ENCODE results near the gene EPC2. TPM values are rescaled to one million over a fixed set of nuclear protein-coding genes. Genes with fewer than 3 reads are reported as not detected.

EPC2 gene
- total and polyA plus RNA-seq, 2 of the 8 experiments (the other 6 are each of a cell fraction or from before 2014, with no cell fraction given), result 16.1 to 25.7 TPM

DNA sequence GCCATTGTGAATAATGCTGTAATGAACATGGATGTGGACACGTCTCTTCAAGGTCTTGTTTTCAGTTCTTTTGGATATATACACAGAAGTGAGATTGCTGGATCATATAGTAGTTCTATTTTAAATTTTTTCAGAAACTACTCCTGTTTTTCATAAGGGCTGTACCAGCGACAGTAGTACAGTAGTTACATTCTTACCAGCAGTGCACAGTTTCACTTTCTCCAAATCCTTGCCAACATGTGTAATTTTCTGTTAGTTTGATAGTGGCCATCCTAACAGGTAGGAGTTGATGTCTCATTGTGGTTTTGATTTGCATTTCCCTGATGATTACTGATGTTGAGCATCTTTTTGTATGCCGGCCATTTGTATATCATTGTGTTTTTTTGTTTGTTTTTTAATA is 81.7 kb downstream of the EPC2 start:
- H2BK120ac ChIP-seq (replicated peaks; ENCODE audit: low read depth, low read length), result no peak overlapping the region
- H3K9me3 ChIP-seq (ENCODE audit: insufficient read depth in 2 of 2, low read depth in 1 of 2, low read length in 1 of 2), result no peaks in the 10 kb centered on the region
- H4K5ac ChIP-seq (ENCODE audit: insufficient read length, low read depth, low read length), result no peak overlapping the region
- no peak overlapping the region for H3K18ac ChIP-seq (ENCODE audit: extremely low read depth, low read length)
- no peak overlapping the region for H3K4ac ChIP-seq (replicated peaks; ENCODE audit: insufficient read length, low read depth, low read length)
- 0 out of 2 replicates have a peak, but pooled peaks cover 4% of the 10 kb centered on the region for H3K79me1 ChIP-seq (ENCODE audit: low read depth, low read length)
- DNase-seq (ENCODE audit: low read depth in 1 of 2, low spot score in 2 of 2), result no peak
- no peak overlapping the region for H3K23ac ChIP-seq (ENCODE audit: insufficient read length)
- H3K27ac ChIP-seq (ENCODE audit: low read depth, low read length), result no peak overlapping the region
- H3K56ac ChIP-seq (replicated peaks; ENCODE audit: insufficient read length, low read depth, low read length), result no peak overlapping the region
- no peak for FAIRE-seq
- no peak for TF ChIP-seq SRF (IDR thresholded peaks at IDR 0.05; ENCODE audit: low read depth, low read length)
- peaks cover 0 to 3% of the 10 kb centered on the region in 2 experiments for H4K20me1 ChIP-seq (replicated peaks in 1 of 2; ENCODE audit: control insufficient read depth in 1 of 2, insufficient read depth in 2 of 2, low read length in 2 of 2)
- 72% methylated on average over 3 of the region's 3 CpGs; no CpG with 5 or more reads in 1 of the 2 experiments for WGBS, 2 experiments (ENCODE audit: extremely low coverage in 1 of 2, insufficient coverage in 1 of 2, insufficient read length in 1 of 2, insufficient replicate concordance in 2 of 2, low coverage in 1 of 2, low lambda C conversion rate in 2 of 2, missing lambda C conversion rate in 1 of 2)
- H3K4me1 ChIP-seq (replicated peaks in 1 of 4; ENCODE audit: control insufficient read depth in 3 of 4, insufficient read depth in 4 of 4, low read length in 3 of 4), result peaks cover 0 to 6% (median 5%) of the 10 kb centered on the region in 4 experiments; a peak in 5 of 7 replicates
- H4K91ac ChIP-seq (replicated peaks; ENCODE audit: insufficient read length, low read length), result no peak overlapping the region
- H3K4me3 ChIP-seq (ENCODE audit: extremely low read depth in 1 of 4, insufficient read depth in 2 of 4, low read depth in 3 of 4, low read length in 4 of 4), result no peak overlapping the region
- no peak overlapping the region for H2AK5ac ChIP-seq (ENCODE audit: low read depth, low read length)
- H4K8ac ChIP-seq (ENCODE audit: extremely low read depth, insufficient read depth, low read length), result no peak overlapping the region
- no peaks in the 10 kb centered on the region for H3K23me2 ChIP-seq (ENCODE audit: low read depth, low read length)
- H3K27me3 ChIP-seq (replicated peaks in 1 of 4; ENCODE audit: control insufficient read depth in 3 of 4, extremely low read depth in 1 of 4, insufficient read depth in 3 of 4, low read length in 3 of 4), result no peaks in the 10 kb centered on the region
- H2BK12ac ChIP-seq (ENCODE audit: low read depth, low read length), result no peak overlapping the region
- no peak overlapping the region for H2AFZ ChIP-seq (ENCODE audit: low read length)
- H3K79me2 ChIP-seq (ENCODE audit: control insufficient read depth in 1 of 2, insufficient read depth in 2 of 2, low read length in 2 of 2), result peaks cover 0 to 92% of the 10 kb centered on the region in 2 experiments; a peak in 3 of 4 replicates
- no peaks in the 10 kb centered on the region for H3K36me3 ChIP-seq (ENCODE audit: control insufficient read depth in 2 of 4, insufficient read depth in 4 of 4, low read length in 3 of 4)
- no peak overlapping the region for H2BK20ac ChIP-seq (ENCODE audit: low read length)
- H2BK5ac ChIP-seq (ENCODE audit: low read depth, low read length), result no peak overlapping the region
- no peak overlapping the region for H3K4me2 ChIP-seq (ENCODE audit: insufficient read depth in 1 of 2, low read depth in 2 of 2, low read length in 2 of 2)
- ChIA-PET POLR2A (ENCODE audit: partially characterized antibody) (no interaction called here), CTCF (ENCODE audit: partially characterized antibody) (no interaction called here)
- no peak overlapping the region for H2BK15ac ChIP-seq (ENCODE audit: low read length)
- H3K14ac ChIP-seq (ENCODE audit: insufficient read length), result no peak overlapping the region
- H3K9ac ChIP-seq (replicated peaks in 1 of 4; ENCODE audit: extremely low read depth in 1 of 4, low read depth in 3 of 4, low read length in 3 of 4), result no peak overlapping the region

Measured in H1 (cell line).